Effector memory CD4-positive, alpha-beta T cell (primary cell): ENCODE measurements around the gene DCAF7.

Experiments
- DNase-seq, 3 donors: peaks; one replicate each; pipeline ENCODE4 v3.0.0-alpha.2; 2020
- H3K27ac ChIP-seq: 2 replicates; pipeline ENCODE4 v1.7.0; 2013; ENCODE audit warnings: mild to moderate bottlenecking, low read length, moderate library complexity; ENCODE audit not compliant: insufficient read depth, poor library complexity, severe bottlenecking
- H3K27me3 ChIP-seq: replicated peaks from 2 replicates; pipeline ENCODE4 v1.7.0; 2013; ENCODE audit warnings: mild to moderate bottlenecking, low read length; ENCODE audit not compliant: insufficient read depth, control insufficient read depth, poor library complexity, severe bottlenecking
- H3K36me3 ChIP-seq: 2 replicates; pipeline ENCODE4 v1.7.0; 2013; ENCODE audit warnings: mild to moderate bottlenecking, low read length, moderate library complexity; ENCODE audit not compliant: control insufficient read depth, insufficient read depth
- H3K4me1 ChIP-seq: 2 replicates; pipeline ENCODE4 v1.7.0; 2013; ENCODE audit warnings: low read length, mild to moderate bottlenecking; ENCODE audit not compliant: control insufficient read depth, insufficient read depth, poor library complexity, severe bottlenecking
- H3K4me3 ChIP-seq: 2 replicates; pipeline ENCODE4 v1.7.0; 2013; ENCODE audit warnings: low read length, low read depth, mild to moderate bottlenecking; ENCODE audit not compliant: insufficient read depth, poor library complexity, severe bottlenecking
- H3K9me3 ChIP-seq: 2 replicates; pipeline ENCODE4 v1.7.0; 2013; ENCODE audit warnings: mild to moderate bottlenecking, low read length, moderate library complexity; ENCODE audit not compliant: control insufficient read depth

DCAF7 gene

DNA sequence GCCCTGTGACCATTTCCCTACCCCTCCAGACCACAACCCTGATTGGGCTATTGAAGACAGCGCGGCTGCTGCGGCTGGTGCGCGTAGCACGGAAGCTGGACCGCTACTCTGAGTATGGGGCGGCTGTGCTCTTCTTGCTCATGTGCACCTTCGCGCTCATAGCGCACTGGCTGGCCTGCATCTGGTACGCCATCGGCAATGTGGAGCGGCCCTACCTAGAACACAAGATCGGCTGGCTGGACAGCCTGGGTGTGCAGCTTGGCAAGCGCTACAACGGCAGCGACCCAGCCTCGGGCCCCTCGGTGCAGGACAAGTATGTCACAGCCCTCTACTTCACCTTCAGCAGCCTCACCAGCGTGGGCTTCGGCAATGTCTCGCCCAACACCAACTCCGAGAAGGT lies 14.6 kb upstream of the DCAF7 start:
- peaks cover 6% of the 10 kb centered on the region for H3K27me3 ChIP-seq
- no peak overlapping the region for H3K4me3 ChIP-seq
- no peak for DNase-seq
- H3K36me3 ChIP-seq: no peaks in the 10 kb centered on the region
- H3K4me1 ChIP-seq: peaks cover 6% of the 10 kb centered on the region
- no peak overlapping the region for H3K27ac ChIP-seq
- H3K9me3 ChIP-seq: no peaks in the 10 kb centered on the region

GRCh38 chr17:63537001-63537400 lies 13.3 kb upstream of the DCAF7 start:
- no peaks in the 10 kb centered on the region for H3K36me3 ChIP-seq
- no peak for DNase-seq
- H3K27ac ChIP-seq: no peak overlapping the region
- no peak overlapping the region for H3K4me3 ChIP-seq
- no peaks in the 10 kb centered on the region for H3K9me3 ChIP-seq
- peaks cover 6% of the 10 kb centered on the region for H3K27me3 ChIP-seq
- H3K4me1 ChIP-seq: peaks cover 6% of the 10 kb centered on the region

GRCh38 chr17:63537991-63538692 lies 12.1 kb upstream of the DCAF7 start:
- Histone ChIP-seq H3K4me1 (peaks cover 6% of the 10 kb centered on the region), H3K36me3 (no peaks in the 10 kb centered on the region), H3K27me3 (peaks cover 6% of the 10 kb centered on the region), H3K9me3 (no peaks in the 10 kb centered on the region), H3K4me3 (no peak overlapping the region), H3K27ac (no peak overlapping the region)
- no peak for DNase-seq

DNA sequence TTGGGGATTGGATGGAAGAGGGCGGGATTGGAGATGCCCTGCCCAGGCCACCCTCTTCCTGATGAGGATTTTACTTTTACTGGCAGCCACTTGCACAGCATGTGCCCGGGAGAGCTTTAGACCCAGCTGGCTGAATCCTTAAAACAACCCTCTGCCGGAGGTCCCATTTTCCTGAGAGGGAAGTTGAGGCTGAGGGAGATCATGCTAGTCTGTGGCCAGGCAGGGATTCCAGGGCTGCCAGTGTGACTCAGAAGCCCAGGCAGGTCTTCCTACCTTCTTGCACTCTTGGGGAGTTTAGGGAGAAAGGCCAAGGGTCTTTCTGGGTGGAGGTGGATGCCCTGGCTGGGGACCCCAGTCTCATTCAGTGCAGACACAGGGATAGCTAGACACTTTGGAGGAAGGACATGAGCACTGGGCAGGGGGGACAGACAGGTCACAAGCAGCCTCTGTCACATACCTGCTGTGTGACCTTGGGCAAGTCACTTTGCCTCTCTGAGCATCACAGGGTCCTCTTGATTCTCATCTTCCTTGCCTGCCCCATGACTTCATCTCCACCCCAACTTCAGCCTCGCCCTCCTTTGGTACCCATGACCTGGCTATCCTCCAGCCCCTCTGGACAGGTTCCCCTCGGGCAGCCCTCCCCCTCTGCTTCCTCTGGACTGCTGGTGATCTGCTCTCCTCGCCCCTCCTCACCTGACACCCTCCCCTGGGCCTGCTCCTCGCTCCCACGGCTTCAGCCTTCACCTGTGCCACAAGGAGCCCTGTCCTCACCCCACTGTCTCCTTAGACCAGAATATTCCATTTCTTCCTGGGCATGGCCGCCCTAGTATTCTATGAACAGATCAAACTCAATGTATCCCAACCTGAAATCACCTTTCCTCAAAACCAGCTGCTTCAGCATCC lies 11.3 kb upstream of the DCAF7 start:
- Histone ChIP-seq H3K27me3 (peaks cover 6% of the 10 kb centered on the region), H3K4me1 (peaks cover 6% of the 10 kb centered on the region), H3K4me3 (no peak overlapping the region), H3K36me3 (no peaks in the 10 kb centered on the region), H3K27ac (no peak overlapping the region), H3K9me3 (no peaks in the 10 kb centered on the region)
- DNase-seq: no peak

- Histone ChIP-seq H3K9me3 (no peaks in the 10 kb centered on the region), H3K4me1 (peaks cover 6% of the 10 kb centered on the region)
- no peak for DNase-seq
Observed at GRCh38 chr17:63540590-63540989, 9.7 kb upstream of the DCAF7 start.

DNA sequence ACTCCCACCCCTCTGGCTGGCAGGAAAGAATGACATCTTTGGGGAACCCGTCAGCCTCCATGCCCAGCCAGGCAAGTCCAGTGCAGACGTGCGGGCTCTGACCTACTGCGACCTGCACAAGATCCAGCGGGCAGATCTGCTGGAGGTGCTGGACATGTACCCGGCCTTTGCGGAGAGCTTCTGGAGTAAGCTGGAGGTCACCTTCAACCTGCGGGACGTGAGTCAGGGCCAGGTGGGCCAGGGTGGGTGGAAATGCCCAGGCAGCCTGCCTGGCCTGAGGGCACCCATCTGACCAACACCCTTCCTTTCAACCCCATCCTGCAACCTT lies 8.1 kb upstream of the DCAF7 start:
- H3K36me3 ChIP-seq: no peaks in the 10 kb centered on the region
- DNase-seq: no peak
- H3K4me3 ChIP-seq: no peak overlapping the region
- no peaks in the 10 kb centered on the region for H3K9me3 ChIP-seq
- no peak overlapping the region for H3K27ac ChIP-seq
- peaks cover 6% of the 10 kb centered on the region for H3K27me3 ChIP-seq
- H3K4me1 ChIP-seq: peaks cover 6% of the 10 kb centered on the region

More at GRCh38 chr17:63540590-63540989, 9.7 kb upstream of the DCAF7 start:
- H3K36me3 ChIP-seq: no peaks in the 10 kb centered on the region
- H3K27me3 ChIP-seq: peaks cover 6% of the 10 kb centered on the region
- H3K4me3 ChIP-seq: no peak overlapping the region
- no peak overlapping the region for H3K27ac ChIP-seq

- Histone ChIP-seq H3K36me3 (no peaks in the 10 kb centered on the region), H3K4me3 (no peak overlapping the region), H3K27ac (no peak overlapping the region), H3K4me1 (peaks cover 4% of the 10 kb centered on the region), H3K27me3 (peaks cover 5% of the 10 kb centered on the region), H3K9me3 (no peaks in the 10 kb centered on the region)
- DNase-seq: no peak
Observed at GRCh38 chr17:63542942-63543821, 7.1 kb upstream of the DCAF7 start.

- H3K27me3 ChIP-seq: no peaks in the 10 kb centered on the region
- no peaks in the 10 kb centered on the region for H3K9me3 ChIP-seq
- H3K4me3 ChIP-seq: no peak overlapping the region
- no peak overlapping the region for H3K27ac ChIP-seq
- no peak for DNase-seq
- H3K36me3 ChIP-seq: no peaks in the 10 kb centered on the region
- H3K4me1 ChIP-seq: no peaks in the 10 kb centered on the region
Observed at GRCh38 chr17:63543822-63544420, 6.4 kb upstream of the DCAF7 start.

- no peak for DNase-seq
- Histone ChIP-seq H3K36me3 (no peaks in the 10 kb centered on the region), H3K4me1 (peaks cover 3% of the 10 kb centered on the region), H3K27ac (no peak overlapping the region), H3K9me3 (no peaks in the 10 kb centered on the region), H3K4me3 (no peak overlapping the region), H3K27me3 (no peaks in the 10 kb centered on the region)
Observed at GRCh38 chr17:63544467-63545301, 5.6 kb upstream of the DCAF7 start.
